GM12878 (cell line): ENCODE data around the gene PRR29.

Experiments used
- BRCA1 ChIP-seq: IDR thresholded peaks from 2 replicates; pipeline ENCODE4 v1.6.1; 2011; ENCODE audit warnings: low read depth, low read length, improper control_type of control experiment
- CEBPB ChIP-seq, 2 experiments: fragments of 150-350 bp in 1 of 2; IDR thresholded peaks; 2 replicates each; pipeline ENCODE4 v1.6.1; 2012 to 2014; ENCODE audit warnings: low read depth in 2 of 2, low read length in 2 of 2, borderline replicate concordance in 1 of 2, inconsistent platforms in 1 of 2
- HDAC2 ChIP-seq: fragments of 200-600 bp; sonication (generic); IDR thresholded peaks from 2 replicates; pipeline ENCODE4 v1.6.1; 2017
- KDM1A ChIP-seq: fragments of 200-600 bp; sonication (generic); IDR thresholded peaks from 2 replicates; pipeline ENCODE4 v1.6.1; 2016; ENCODE audit warnings: borderline replicate concordance
- NRF1 ChIP-seq: conservative IDR thresholded peaks from 2 replicates; pipeline ENCODE4 v1.6.1; 2011; ENCODE audit warnings: mild to moderate bottlenecking, low read depth, low read length, improper control_type of control experiment
- POLR2A ChIP-seq: IDR thresholded peaks from 2 replicates; pipeline ENCODE4 v1.6.1; 2011; ENCODE audit warnings: low read depth, mild to moderate bottlenecking, low read length
- TCF3 ChIP-seq: IDR thresholded peaks from 2 replicates; pipeline ENCODE4 v1.6.1; 2012; ENCODE audit warnings: low read depth, mild to moderate bottlenecking, low read length, borderline replicate concordance; ENCODE audit not compliant: insufficient read depth
- WRNIP1 ChIP-seq: IDR thresholded peaks from 2 replicates; pipeline ENCODE4 v1.6.1; 2011; ENCODE audit warnings: low read depth, low read length, improper control_type of control experiment, borderline replicate concordance
- ZNF384 ChIP-seq: IDR thresholded peaks from 2 replicates; pipeline ENCODE4 v1.6.1; 2012; ENCODE audit warnings: low read depth, mild to moderate bottlenecking, low read length, improper control_type of control experiment, borderline replicate concordance
- TF ChIP-seq, protein P1 (sequence below), 3 experiments: IDR thresholded peaks in 2 of 3; conservative IDR thresholded peaks in 1 of 3; 2 replicates each; pipeline ENCODE4 v1.5.1; 2011; ENCODE audit warnings: low read depth in 3 of 3, low read length in 3 of 3, mild to moderate bottlenecking in 3 of 3, control low read depth in 2 of 3, moderate library complexity in 2 of 3, inconsistent platforms in 1 of 3, mixed read lengths in 1 of 3; ENCODE audit not compliant: control insufficient read depth in 2 of 3, insufficient read depth in 1 of 3; ENCODE audit errors: extremely low read depth in 1 of 3
- TF ChIP-seq, protein P2 (sequence below): fragments of 450-650 bp; IDR thresholded peaks from 2 replicates; pipeline ENCODE4 v1.6.1; 2016; ENCODE audit warnings: mild to moderate bottlenecking

DNA sequence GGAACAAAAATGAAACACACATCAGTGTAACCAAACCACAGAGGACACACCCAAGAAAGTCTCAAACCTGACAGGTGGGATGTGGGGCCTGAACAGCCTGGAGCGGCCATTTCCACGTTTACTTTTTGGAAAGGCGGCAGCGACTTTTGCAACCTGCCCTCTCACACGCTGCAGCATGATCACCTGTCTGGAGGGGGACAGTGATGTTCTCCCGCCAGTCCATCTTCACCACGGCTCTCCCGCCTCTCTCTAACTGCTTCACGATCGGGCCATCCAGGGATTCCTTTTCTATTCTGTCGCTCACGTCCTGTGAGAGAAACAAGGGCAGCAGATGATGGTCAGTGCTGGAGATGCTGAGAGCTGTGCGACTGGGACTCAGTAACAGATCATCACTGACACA, 47.0 kb downstream of the PRR29 start:
- no peak for TF ChIP-seq CEBPB (IDR thresholded peaks at IDR 0.05; ENCODE audit: borderline replicate concordance in 1 of 2, low read depth in 2 of 2, low read length in 2 of 2)
- no peak for TF ChIP-seq KDM1A
- no peak for TF ChIP-seq NRF1
- no peak for TF ChIP-seq TCF3
- TF ChIP-seq BRCA1, result no peak
- TF ChIP-seq POLR2A, result no peak
- TF ChIP-seq, protein P1, sequence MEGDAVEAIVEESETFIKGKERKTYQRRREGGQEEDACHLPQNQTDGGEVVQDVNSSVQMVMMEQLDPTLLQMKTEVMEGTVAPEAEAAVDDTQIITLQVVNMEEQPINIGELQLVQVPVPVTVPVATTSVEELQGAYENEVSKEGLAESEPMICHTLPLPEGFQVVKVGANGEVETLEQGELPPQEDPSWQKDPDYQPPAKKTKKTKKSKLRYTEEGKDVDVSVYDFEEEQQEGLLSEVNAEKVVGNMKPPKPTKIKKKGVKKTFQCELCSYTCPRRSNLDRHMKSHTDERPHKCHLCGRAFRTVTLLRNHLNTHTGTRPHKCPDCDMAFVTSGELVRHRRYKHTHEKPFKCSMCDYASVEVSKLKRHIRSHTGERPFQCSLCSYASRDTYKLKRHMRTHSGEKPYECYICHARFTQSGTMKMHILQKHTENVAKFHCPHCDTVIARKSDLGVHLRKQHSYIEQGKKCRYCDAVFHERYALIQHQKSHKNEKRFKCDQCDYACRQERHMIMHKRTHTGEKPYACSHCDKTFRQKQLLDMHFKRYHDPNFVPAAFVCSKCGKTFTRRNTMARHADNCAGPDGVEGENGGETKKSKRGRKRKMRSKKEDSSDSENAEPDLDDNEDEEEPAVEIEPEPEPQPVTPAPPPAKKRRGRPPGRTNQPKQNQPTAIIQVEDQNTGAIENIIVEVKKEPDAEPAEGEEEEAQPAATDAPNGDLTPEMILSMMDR (IDR thresholded peaks at IDR 0.05 in 2 of 3, conservative IDR thresholded peaks at IDR 0.05 in 1 of 3; ENCODE audit: control insufficient read depth in 2 of 3, extremely low read depth in 1 of 3, insufficient read depth in 1 of 3, low read depth in 3 of 3, low read length in 3 of 3), result no peak
- no peak for TF ChIP-seq WRNIP1
- TF ChIP-seq HDAC2, result no peak
- TF ChIP-seq, protein P2, sequence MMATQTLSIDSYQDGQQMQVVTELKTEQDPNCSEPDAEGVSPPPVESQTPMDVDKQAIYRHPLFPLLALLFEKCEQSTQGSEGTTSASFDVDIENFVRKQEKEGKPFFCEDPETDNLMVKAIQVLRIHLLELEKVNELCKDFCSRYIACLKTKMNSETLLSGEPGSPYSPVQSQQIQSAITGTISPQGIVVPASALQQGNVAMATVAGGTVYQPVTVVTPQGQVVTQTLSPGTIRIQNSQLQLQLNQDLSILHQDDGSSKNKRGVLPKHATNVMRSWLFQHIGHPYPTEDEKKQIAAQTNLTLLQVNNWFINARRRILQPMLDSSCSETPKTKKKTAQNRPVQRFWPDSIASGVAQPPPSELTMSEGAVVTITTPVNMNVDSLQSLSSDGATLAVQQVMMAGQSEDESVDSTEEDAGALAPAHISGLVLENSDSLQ, result no peak
- no peak for TF ChIP-seq ZNF384
